Endodermal cell (in vitro differentiated cells): ENCODE results near the gene ABLIM1. TPM values are rescaled to one million over a fixed set of nuclear protein-coding genes. Genes with fewer than 3 reads are reported as not detected.
A peak's percentile ranks its signal among the peaks of the same experiment; 100 is the strongest.

Experiments used
- DNase-seq: peaks from one replicate; pipeline ENCODE4 v3.0.0-alpha.2; 2017
- H3K27ac ChIP-seq: 2 replicates; pipeline ENCODE4 v1.5.1; 2013; ENCODE audit warnings: mild to moderate bottlenecking, low read depth, low read length, moderate library complexity
- H3K27me3 ChIP-seq: 2 replicates; pipeline ENCODE4 v1.6.1; 2013; ENCODE audit warnings: mild to moderate bottlenecking, low read length, moderate library complexity; ENCODE audit not compliant: insufficient read depth, control insufficient read depth, poor library complexity, severe bottlenecking
- H3K36me3 ChIP-seq: 2 replicates; pipeline ENCODE4 v1.7.0; 2013; ENCODE audit warnings: mild to moderate bottlenecking, low read length, moderate library complexity; ENCODE audit not compliant: control insufficient read depth, insufficient read depth
- H3K4me1 ChIP-seq: one replicate; pipeline ENCODE4 v1.7.0; 2013; ENCODE audit warnings: low read length; ENCODE audit not compliant: control insufficient read depth, insufficient read depth
- H3K4me3 ChIP-seq: 2 replicates; pipeline ENCODE4 v1.5.1; 2013; ENCODE audit warnings: mild to moderate bottlenecking, low read length, moderate library complexity
- H3K9ac ChIP-seq: 2 replicates; pipeline ENCODE4 v1.6.1; 2013; ENCODE audit warnings: mild to moderate bottlenecking, low read length, moderate library complexity; ENCODE audit not compliant: poor library complexity, severe bottlenecking; ENCODE audit errors: extremely low read depth
- H3K9me3 ChIP-seq: 2 replicates; pipeline ENCODE4 v1.6.1; 2013; ENCODE audit warnings: mild to moderate bottlenecking, low read length, moderate library complexity; ENCODE audit not compliant: control insufficient read depth
- H3K27ac Mint-ChIP-seq: 2 replicates; pipeline ENCODE4 v1.8.0; 2020; ENCODE audit warnings: mixed read lengths
- H3K27me3 Mint-ChIP-seq: 2 replicates; pipeline ENCODE4 v1.8.0; 2021; ENCODE audit warnings: mild to moderate bottlenecking, mixed read lengths; ENCODE audit not compliant: insufficient read depth
- H3K36me3 Mint-ChIP-seq: 2 replicates; pipeline ENCODE4 v1.8.0; 2020; ENCODE audit warnings: low read depth, mixed read lengths
- H3K4me1 Mint-ChIP-seq: 2 replicates; pipeline ENCODE4 v1.8.0; 2020; ENCODE audit warnings: mixed read lengths
- H3K4me3 Mint-ChIP-seq: 2 replicates; pipeline ENCODE4 v1.8.0; 2020; ENCODE audit warnings: mild to moderate bottlenecking, moderate library complexity, mixed read lengths
- H3K9me3 Mint-ChIP-seq: 2 replicates; pipeline ENCODE4 v1.8.0; 2020; ENCODE audit warnings: mild to moderate bottlenecking, mixed read lengths
- CTCF ChIP-seq: fragments of 200-600 bp; sonication (generic); conservative IDR thresholded peaks from 2 replicates; pipeline ENCODE4 v1.5.0; 2021; ENCODE audit warnings: antibody characterized with exemption, mild to moderate bottlenecking
- WGBS, 2 experiments: methylation state at CpG; one replicate each; pipeline versions ENCODE4 v1.1.5 to v1.1.7; 2013; ENCODE audit warnings: missing lambda C conversion rate in 2 of 2, mixed read lengths in 1 of 2; ENCODE audit not compliant: insufficient coverage in 1 of 2, insufficient read length in 1 of 2; 5-methylcytosine and 5-hydroxymethylcytosine counted together
- total RNA-seq, 2 donors: library from RNA; stranded (reverse); fragmentation: NEBNext Ultra II Directional in 1 of 2; extraction: Animal tissue kit (Norgen Biotek cat#: 25700) in 1 of 2; gene quantifications; 2 replicates in 1 of 2; 3 replicates in 1 of 2; pipeline ENCODE4 v1.2.1, GENCODE V29; 2021

ABLIM1 gene
- total RNA-seq, 2 donors from 2014 or later: 39.3 to 49.3 TPM

- H3K4me1 ChIP-seq: peaks cover 6% of the 10 kb centered on the region
- H3K9ac ChIP-seq: no peak overlapping the region
- peak overlapping the region; percentile 71 for H3K4me3 ChIP-seq
- Mint-ChIP-seq H3K27ac (no peak overlapping the region), H3K27me3 (peaks cover 67% of the 10 kb centered on the region), H3K9me3 (no peaks in the 10 kb centered on the region), H3K4me1 (peaks cover 30% of the 10 kb centered on the region), H3K4me3 (peak overlapping the region; percentile 64), H3K36me3 (no peaks in the 10 kb centered on the region)
- H3K9me3 ChIP-seq: no peaks in the 10 kb centered on the region
- no peak for DNase-seq
- no peaks in the 10 kb centered on the region for H3K36me3 ChIP-seq
- H3K27ac ChIP-seq: no peak overlapping the region
- TF ChIP-seq CTCF: no peak
- WGBS, 2 experiments: 32% methylated on average over 7 to 16 of the region's 16 CpGs
- H3K27me3 ChIP-seq: peaks cover 61% of the 10 kb centered on the region
These were observed 253.1 kb downstream of the ABLIM1 start for GRCh38 chr10:114405011-114405350.

- Mint-ChIP-seq H3K4me1 (peaks cover 26% of the 10 kb centered on the region), H3K9me3 (no peaks in the 10 kb centered on the region), H3K36me3 (no peaks in the 10 kb centered on the region), H3K27me3 (peaks cover 71% of the 10 kb centered on the region), H3K27ac (no peak within 1 kb of the TSS), H3K4me3 (peak within 1 kb of the TSS; percentile 64)
- Histone ChIP-seq H3K27me3 (peaks cover 66% of the 10 kb centered on the region), H3K36me3 (no peaks in the 10 kb centered on the region), H3K4me1 (peaks cover 6% of the 10 kb centered on the region), H3K9me3 (no peaks in the 10 kb centered on the region), H3K9ac (no peak within 1 kb of the TSS), H3K4me3 (peak within 1 kb of the TSS; percentile 71), H3K27ac (no peak within 1 kb of the TSS)
- peak; percentile 82 for DNase-seq
- WGBS, 2 experiments: 1 to 2% methylated on average over 28 to 88 of the region's 88 CpGs
- TF ChIP-seq CTCF: no peak
These were observed 253.7 kb downstream of the ABLIM1 start, which contains the start of gene AFAP1L2 for GRCh38 chr10:114404171-114405010. Gene AFAP1L2, minus strand, starts transcription at chr10:114404502. Its CDS starts 47 bp downstream, at chr10:114404455.

GRCh38 chr10:114403541-114404161, 254.4 kb downstream of the ABLIM1 start:
- H3K27me3 Mint-ChIP-seq: peaks cover 77% of the 10 kb centered on the region
- TF ChIP-seq CTCF: peak; percentile 60

More at GRCh38 chr10:114403541-114404161, 254.4 kb downstream of the ABLIM1 start:
- DNase-seq: peak; percentile 87
- H3K27ac ChIP-seq: no peak overlapping the region
- peaks cover 1% of the 10 kb centered on the region for H3K4me1 ChIP-seq
- H3K27ac Mint-ChIP-seq: no peak overlapping the region
- H3K36me3 Mint-ChIP-seq: no peaks in the 10 kb centered on the region
- H3K4me3 ChIP-seq: peak overlapping the region; percentile 71
- peaks cover 19% of the 10 kb centered on the region for H3K4me1 Mint-ChIP-seq
- no peak overlapping the region for H3K9ac ChIP-seq
- H3K4me3 Mint-ChIP-seq: peak overlapping the region; percentile 64
- H3K9me3 ChIP-seq: no peaks in the 10 kb centered on the region
- no peaks in the 10 kb centered on the region for H3K9me3 Mint-ChIP-seq
- WGBS, 2 experiments: 0% methylated on average over 7 to 44 of the region's 44 CpGs
- no peaks in the 10 kb centered on the region for H3K36me3 ChIP-seq
- H3K27me3 ChIP-seq: peaks cover 71% of the 10 kb centered on the region
